GM12874 (cell line): ENCODE measurements around the gene MAGI3.

ENCODE experiments used
- CTCF ChIP-seq: IDR thresholded peaks from 2 replicates; pipeline ENCODE4 v1.5.1; 2011; ENCODE audit warnings: low read depth, mild to moderate bottlenecking, control low read depth, low read length, moderate library complexity; ENCODE audit not compliant: insufficient read depth

The MAGI3 gene

GRCh38 chr1:113389953-113390834 lies at the start of gene MAGI3:
Gene MAGI3 (plus strand): TSS chr1:113390515. CDS start chr1:113391034, 519 bp downstream.
- TF ChIP-seq CTCF = no peak

GRCh38 chr1:113353580-113353979 lies 36.7 kb upstream of the MAGI3 start:
- no peak for TF ChIP-seq CTCF

DNA sequence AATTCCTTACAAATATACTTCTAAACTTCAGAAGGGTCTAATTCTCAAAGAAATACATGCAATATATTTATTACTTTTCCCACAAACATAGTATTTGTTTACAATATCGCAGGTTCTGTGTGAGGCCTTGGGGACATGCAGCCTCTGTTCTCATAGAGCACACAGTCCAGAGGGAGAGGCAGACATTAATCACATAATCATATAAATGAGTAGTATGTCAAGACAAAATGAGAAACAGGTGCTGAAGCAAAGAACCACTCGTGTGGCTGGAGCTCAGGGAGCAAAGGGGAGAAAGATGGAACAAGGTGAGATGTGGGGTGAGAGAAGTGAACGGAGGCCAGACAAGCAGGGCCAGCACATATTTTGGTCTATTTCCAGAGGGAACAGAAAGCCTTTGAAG lies 26.4 kb upstream of the MAGI3 start:
- TF ChIP-seq CTCF = no peak

GRCh38 chr1:113369040-113369439 lies 21.3 kb upstream of the MAGI3 start:
- TF ChIP-seq CTCF = no peak

DNA sequence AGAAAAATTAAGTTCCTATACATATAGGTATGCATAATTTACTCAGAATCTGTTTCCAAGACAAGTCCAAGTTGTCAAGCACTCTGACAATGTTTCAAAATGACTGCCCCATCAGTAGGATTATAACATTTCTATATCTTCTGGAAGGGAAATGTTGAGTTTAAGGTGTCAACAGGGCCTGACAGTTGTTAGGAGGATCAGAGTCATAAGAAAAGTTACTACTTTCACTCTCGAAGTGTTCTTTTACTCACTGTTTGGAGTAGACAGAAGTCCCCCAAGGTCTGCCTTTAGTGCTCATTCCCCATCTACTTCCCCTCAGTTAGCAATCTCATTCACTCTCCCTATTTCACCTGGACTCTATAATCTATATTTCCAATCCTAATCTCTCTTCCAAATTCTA lies 20.6 kb upstream of the MAGI3 start:
- TF ChIP-seq CTCF = no peak

- TF ChIP-seq CTCF = no peak
Observed at GRCh38 chr1:113370868-113371267, 19.4 kb upstream of the MAGI3 start.

DNA sequence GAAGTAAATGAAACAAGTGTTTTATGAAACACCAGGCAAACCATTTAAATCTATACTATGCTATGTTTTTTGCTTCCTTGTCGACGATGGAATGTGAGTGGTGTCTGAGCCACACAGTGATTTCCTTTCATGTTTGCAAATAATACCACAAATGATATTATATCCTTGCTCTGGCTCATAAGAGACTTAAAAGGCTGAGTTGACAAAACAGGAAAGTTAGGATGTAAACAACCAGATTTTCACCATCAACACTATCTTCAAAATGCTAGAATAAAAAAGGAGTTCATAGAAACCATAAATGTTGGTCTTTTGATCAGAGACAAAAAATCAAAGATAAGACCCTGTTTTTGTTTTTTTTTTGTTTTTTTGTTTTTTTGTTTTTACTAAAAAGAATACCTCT lies 17.8 kb upstream of the MAGI3 start:
- TF ChIP-seq CTCF = no peak
